ENCODE data around the gene SH3PXD2A. TPM values are rescaled to one million over a fixed set of nuclear protein-coding genes. Genes with fewer than 3 reads are reported as not detected.

The SH3PXD2A gene
- total and polyA plus RNA-seq, 7 donors: 19.0 to 58.2 (median 24.5) TPM

DNA sequence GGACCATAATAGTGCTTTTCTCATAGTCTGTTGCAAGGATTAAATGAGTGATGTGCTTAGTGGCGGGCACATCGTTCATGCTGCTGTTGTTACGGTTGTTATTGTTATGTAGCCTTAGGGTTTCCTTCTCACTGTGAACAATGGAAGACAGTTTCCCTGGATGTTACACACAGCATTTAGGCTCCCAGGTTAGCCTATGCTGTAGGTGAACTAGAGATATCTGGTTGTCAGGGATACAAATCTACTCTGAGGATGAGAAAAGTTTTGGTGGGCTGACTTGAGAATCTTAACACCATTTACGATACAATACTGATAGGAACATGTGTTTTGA, 14.7 kb downstream of the SH3PXD2A start:
- H3K27me3 ChIP-seq: no peaks in the 10 kb centered on the region
- TF ChIP-seq POLR2AphosphoS5 (IDR thresholded peaks at IDR 0.05): no peak
- TF ChIP-seq EP300 (IDR thresholded peaks at IDR 0.05): no peak
- no peak for TF ChIP-seq POLR2A (IDR thresholded peaks at IDR 0.05)
- TF ChIP-seq, protein P1, sequence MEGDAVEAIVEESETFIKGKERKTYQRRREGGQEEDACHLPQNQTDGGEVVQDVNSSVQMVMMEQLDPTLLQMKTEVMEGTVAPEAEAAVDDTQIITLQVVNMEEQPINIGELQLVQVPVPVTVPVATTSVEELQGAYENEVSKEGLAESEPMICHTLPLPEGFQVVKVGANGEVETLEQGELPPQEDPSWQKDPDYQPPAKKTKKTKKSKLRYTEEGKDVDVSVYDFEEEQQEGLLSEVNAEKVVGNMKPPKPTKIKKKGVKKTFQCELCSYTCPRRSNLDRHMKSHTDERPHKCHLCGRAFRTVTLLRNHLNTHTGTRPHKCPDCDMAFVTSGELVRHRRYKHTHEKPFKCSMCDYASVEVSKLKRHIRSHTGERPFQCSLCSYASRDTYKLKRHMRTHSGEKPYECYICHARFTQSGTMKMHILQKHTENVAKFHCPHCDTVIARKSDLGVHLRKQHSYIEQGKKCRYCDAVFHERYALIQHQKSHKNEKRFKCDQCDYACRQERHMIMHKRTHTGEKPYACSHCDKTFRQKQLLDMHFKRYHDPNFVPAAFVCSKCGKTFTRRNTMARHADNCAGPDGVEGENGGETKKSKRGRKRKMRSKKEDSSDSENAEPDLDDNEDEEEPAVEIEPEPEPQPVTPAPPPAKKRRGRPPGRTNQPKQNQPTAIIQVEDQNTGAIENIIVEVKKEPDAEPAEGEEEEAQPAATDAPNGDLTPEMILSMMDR (IDR thresholded peaks at IDR 0.05): no peak
- 84% methylated on average over 4 of the region's 4 CpGs for whole genome bisulfite sequencing, 2 donors
- H3K4me3 ChIP-seq: no peak overlapping the region
- no peaks in the 10 kb centered on the region for H3K36me3 ChIP-seq
- intact Hi-C loops (cut with DNase I): no loop called here
- no peaks in the 10 kb centered on the region for H3K9me3 ChIP-seq
- H3K27ac ChIP-seq: no peak overlapping the region
- peaks cover 0 to 42% (median 38%) of the 10 kb centered on the region in 4 donors for H3K4me1 ChIP-seq
- no peak for DNase-seq

DNA sequence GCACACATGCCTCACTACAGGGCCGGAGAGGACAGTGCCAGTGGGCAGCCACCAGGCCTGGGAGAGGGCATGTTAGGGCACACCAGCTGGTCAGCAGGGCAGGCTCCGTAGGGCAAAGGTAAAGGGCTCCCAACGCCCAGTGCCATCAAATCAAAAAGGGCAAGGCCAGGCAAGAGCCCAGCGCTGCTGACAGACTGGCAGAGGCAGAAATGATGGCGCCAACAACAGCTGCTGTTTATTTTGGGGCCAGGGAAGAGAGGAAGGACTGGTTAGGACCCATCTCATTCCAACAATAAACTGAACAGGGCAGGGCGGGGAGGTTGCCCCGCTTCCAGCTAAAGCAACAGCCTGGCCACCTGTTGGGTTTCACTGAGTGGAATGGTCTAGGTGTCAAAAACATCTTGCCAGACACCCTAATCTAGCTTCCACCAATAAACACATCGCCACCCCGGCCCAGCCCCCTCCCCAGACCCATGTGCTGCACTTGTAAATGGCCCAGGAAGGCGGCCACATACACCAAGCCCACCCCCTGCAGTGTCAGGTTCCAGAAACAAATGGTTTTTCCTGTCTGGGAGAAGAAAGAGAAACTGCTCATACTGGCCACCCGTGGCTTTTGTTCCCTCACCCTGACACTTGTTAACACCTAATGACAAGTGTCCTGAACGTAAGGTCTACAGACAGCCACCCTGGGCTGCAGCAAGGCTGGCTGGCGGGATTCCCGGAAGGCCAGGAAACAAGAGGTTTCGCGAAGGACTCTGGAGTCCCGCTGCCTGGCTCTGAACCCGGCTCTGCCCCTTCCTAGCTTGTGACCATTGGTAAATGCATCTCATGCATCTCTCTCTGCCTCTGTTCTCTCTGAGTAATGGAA, 15.3 kb downstream of the SH3PXD2A start:
- Histone ChIP-seq H3K9me3 (no peaks in the 10 kb centered on the region), H3K27ac (peak overlapping the region in 1 of 4 donors; percentile 12), H3K4me3 (no peak overlapping the region), H3K36me3 (no peaks in the 10 kb centered on the region), H3K27me3 (no peaks in the 10 kb centered on the region), H3K4me1 (peaks cover 0 to 48% (median 44%) of the 10 kb centered on the region in 4 donors)
- intact Hi-C loops (cut with DNase I): no loop called here
- TF ChIP-seq POLR2AphosphoS5 (IDR thresholded peaks at IDR 0.05) (no peak), POLR2A (IDR thresholded peaks at IDR 0.05) (no peak), EP300 (IDR thresholded peaks at IDR 0.05) (no peak)
- TF ChIP-seq, protein P1 (IDR thresholded peaks at IDR 0.05): no peak
- 47 to 60% methylated on average over 18 of the region's 18 CpGs for WGBS, 2 donors
- DNase-seq: peak; percentile 61

DNA sequence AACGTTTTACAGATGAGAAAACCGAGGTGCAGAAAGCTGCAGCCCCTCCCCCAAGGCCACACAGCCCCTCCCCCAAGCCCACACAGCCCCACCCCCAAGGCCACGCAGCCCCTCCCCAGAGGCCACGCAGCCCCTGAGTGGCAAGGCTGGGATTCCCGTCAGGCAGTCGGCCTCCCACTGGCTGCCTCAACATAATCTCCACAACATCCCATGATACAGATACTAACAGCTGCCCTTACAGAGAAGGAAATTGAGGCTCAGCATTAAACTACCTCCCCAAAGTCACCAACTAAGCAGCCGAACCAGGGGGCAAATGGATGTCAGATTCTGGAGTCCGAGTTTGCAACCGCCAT, 15.9 kb downstream of the SH3PXD2A start:
- H3K27ac ChIP-seq: peak overlapping the region in 1 of 4 donors; percentile 12
- H3K4me3 ChIP-seq: no peak overlapping the region
- WGBS, 2 donors: 73 to 76% methylated on average over 9 of the region's 9 CpGs
- peak; percentile 33 for DNase-seq
- H3K9me3 ChIP-seq: no peaks in the 10 kb centered on the region
- TF ChIP-seq POLR2AphosphoS5 (IDR thresholded peaks at IDR 0.05) (no peak), POLR2A (IDR thresholded peaks at IDR 0.05) (no peak), EP300 (IDR thresholded peaks at IDR 0.05) (no peak)
- TF ChIP-seq, protein P1 (IDR thresholded peaks at IDR 0.05): no peak
- intact Hi-C loops (cut with DNase I): no loop called here
- H3K27me3 ChIP-seq: no peaks in the 10 kb centered on the region
- H3K36me3 ChIP-seq: no peaks in the 10 kb centered on the region
- H3K4me1 ChIP-seq: peaks cover 0 to 50% (median 47%) of the 10 kb centered on the region in 4 donors

DNA sequence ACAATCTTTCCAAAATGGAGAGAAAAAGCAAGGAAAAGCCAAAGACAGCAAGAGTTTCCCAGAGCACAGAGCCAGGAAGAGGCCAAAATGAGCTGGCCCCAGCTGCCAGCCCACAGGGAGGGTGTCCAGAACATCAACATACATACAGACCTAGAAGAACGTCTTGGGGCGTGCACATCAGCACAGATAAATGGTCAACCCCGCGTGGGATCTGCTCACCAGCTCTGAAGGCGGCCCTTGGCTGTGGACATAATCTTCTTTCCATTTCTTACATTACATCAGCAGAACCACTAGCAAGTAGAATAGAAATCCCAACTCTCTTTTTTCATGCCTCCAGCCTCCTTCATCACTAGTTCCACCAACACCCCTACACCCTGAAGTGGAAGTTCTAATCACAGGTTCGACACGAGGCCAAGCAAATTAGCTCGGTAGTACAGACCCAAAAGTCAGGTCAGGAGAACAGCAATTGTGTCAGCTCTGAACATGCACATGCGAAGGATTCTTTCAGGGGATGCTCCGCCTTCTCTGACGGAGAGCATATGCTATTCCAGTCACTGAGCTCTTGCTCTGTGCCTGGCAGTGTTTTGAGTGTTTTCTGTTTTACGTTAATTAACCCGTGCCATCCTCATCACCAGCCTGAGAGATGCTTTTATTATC, 16.4 kb downstream of the SH3PXD2A start:
- peak; percentile 57 for DNase-seq
- Histone ChIP-seq H3K4me3 (no peak overlapping the region), H3K27me3 (no peaks in the 10 kb centered on the region), H3K9me3 (no peaks in the 10 kb centered on the region), H3K27ac (peak overlapping the region in 1 of 4 donors; percentile 12), H3K36me3 (no peaks in the 10 kb centered on the region), H3K4me1 (peaks cover 0 to 50% (median 47%) of the 10 kb centered on the region in 4 donors)
- intact Hi-C loops (cut with DNase I): no loop called here
- TF ChIP-seq, protein P1 (IDR thresholded peaks at IDR 0.05): no peak
- TF ChIP-seq POLR2AphosphoS5 (IDR thresholded peaks at IDR 0.05) (no peak), EP300 (IDR thresholded peaks at IDR 0.05) (no peak), POLR2A (IDR thresholded peaks at IDR 0.05) (no peak)
- WGBS, 2 donors: 81 to 83% methylated on average over 13 of the region's 13 CpGs

Measured in sigmoid colon (tissue), 7 donors.